MM.1S (cell line): ENCODE results near the gene RASAL1.

Experiments used
- DNase-seq: peaks from one replicate; pipeline ENCODE4 v3.0.0-alpha.2; 2015
- H2AFZ ChIP-seq: fragments of 300-600 bp; sonication (generic); 2 replicates; pipeline ENCODE4 v1.6.0; 2016; ENCODE audit warnings: antibody characterized with exemption, low read length
- H3F3A ChIP-seq: fragments of 300-600 bp; sonication (generic); 2 replicates; pipeline ENCODE4 v1.6.1; 2016; ENCODE audit warnings: mild to moderate bottlenecking, antibody characterized with exemption, low read length, moderate library complexity, mixed read lengths; ENCODE audit not compliant: insufficient read depth
- H3K27ac ChIP-seq: fragments of 300-600 bp; sonication (generic); 2 replicates; pipeline ENCODE4 v1.5.1; 2016; ENCODE audit warnings: mild to moderate bottlenecking, low read length
- H3K27me3 ChIP-seq: fragments of 300-600 bp; sonication (generic); replicated peaks from 2 replicates; pipeline ENCODE4 v1.6.0; 2016; ENCODE audit warnings: low read length; ENCODE audit not compliant: insufficient read depth
- H3K36me3 ChIP-seq: fragments of 300-600 bp; sonication (generic); replicated peaks from 2 replicates; pipeline ENCODE4 v1.6.1; 2016; ENCODE audit warnings: mild to moderate bottlenecking, low read length, mixed read lengths; ENCODE audit not compliant: insufficient read depth
- H3K4me1 ChIP-seq: fragments of 300-600 bp; sonication (generic); 2 replicates; pipeline ENCODE4 v1.6.1; 2016; ENCODE audit warnings: low read length, mixed read lengths
- H3K4me2 ChIP-seq: fragments of 300-600 bp; sonication (generic); 2 replicates; pipeline ENCODE4 v1.6.0; 2016; ENCODE audit warnings: low read depth, low read length
- H3K4me3 ChIP-seq: fragments of 300-600 bp; sonication (generic); 2 replicates; pipeline ENCODE4 v1.5.1; 2016; ENCODE audit warnings: low read length, mixed read lengths
- H3K79me2 ChIP-seq: fragments of 300-600 bp; sonication (generic); 2 replicates; pipeline ENCODE4 v1.6.1; 2016; ENCODE audit warnings: mixed run types, low read length, mixed read lengths
- H3K9ac ChIP-seq: fragments of 300-600 bp; sonication (generic); 2 replicates; pipeline ENCODE4 v1.6.1; 2016; ENCODE audit warnings: low read length, mixed read lengths
- H3K9me2 ChIP-seq: fragments of 300-600 bp; sonication (generic); replicated peaks from 2 replicates; pipeline ENCODE4 v1.6.1; 2016; ENCODE audit warnings: mild to moderate bottlenecking, low read length, mixed read lengths; ENCODE audit not compliant: insufficient read depth
- H3K9me3 ChIP-seq: fragments of 300-600 bp; sonication (generic); replicated peaks from 2 replicates; pipeline ENCODE4 v1.6.1; 2016; ENCODE audit warnings: mild to moderate bottlenecking, low read length, mixed read lengths; ENCODE audit not compliant: insufficient read depth
- H4K20me1 ChIP-seq: fragments of 300-600 bp; sonication (generic); 2 replicates; pipeline ENCODE4 v1.6.1; 2016; ENCODE audit warnings: mild to moderate bottlenecking, low read length, moderate library complexity, mixed read lengths; ENCODE audit not compliant: insufficient read depth
- EZH2 ChIP-seq: fragments of 300-600 bp; sonication (generic); optimal IDR thresholded peaks from 2 replicates; pipeline ENCODE3; 2017; ENCODE audit warnings: low read depth, mild to moderate bottlenecking, antibody characterized with exemption, low read length, mixed read lengths
- EZH2phosphoT487 ChIP-seq: fragments of 300-600 bp; sonication (generic); IDR thresholded peaks from 2 replicates; pipeline ENCODE4 v1.6.1; 2018; ENCODE audit warnings: antibody characterized with exemption, low read length
- TF ChIP-seq, protein P1 (sequence below): fragments of 300-600 bp; sonication (generic); IDR thresholded peaks from 2 replicates; pipeline ENCODE4 v1.5.1; 2016; ENCODE audit warnings: antibody characterized with exemption, low read length, mixed read lengths

Gene RASAL1

DNA sequence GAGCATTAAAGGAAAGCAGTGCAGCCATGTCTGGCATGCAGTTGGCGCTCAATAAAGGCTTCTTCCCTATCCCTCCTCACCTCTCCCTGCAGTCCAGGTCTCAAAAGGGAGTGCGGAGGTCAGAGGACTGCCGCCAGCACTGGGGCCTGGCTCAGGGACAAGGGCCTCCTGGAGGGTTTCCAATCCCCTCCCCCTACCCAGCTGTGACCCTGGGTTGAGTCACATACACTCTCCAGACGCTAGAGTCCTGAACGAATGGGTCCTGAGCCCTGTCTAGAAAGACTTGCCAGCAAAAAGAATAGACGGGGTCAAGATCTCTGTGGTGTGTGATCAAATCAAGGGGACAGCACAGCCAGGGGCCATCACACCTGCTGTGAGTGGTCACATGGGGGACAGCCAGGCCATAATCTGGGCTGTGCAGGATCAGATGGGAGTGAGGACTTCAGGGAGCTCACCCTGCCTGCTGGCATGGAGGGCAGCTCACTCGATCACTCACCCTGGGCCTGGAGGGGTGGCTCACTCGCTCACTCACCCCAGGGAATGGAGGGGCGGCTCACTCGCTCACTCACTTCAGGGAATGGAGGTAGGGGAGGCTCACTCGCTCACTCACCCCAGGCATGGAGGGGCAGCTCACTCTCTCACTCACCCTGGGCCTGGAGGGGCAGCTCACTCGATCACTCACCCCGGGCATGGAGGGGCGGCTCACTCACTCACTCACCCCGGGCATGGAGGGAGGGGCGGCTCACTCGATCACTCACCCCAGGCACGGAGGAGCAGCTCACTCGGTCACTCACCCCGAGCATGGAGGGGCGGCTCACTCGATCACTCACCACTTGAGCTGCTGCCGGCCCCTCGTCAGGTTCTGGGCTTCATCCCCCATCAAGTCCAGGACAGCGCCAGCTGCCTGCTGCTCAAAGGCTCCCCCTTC, 26.8 kb upstream of the RASAL1 start:
- no peak overlapping the region for H3K9ac ChIP-seq
- TF ChIP-seq, protein P1, sequence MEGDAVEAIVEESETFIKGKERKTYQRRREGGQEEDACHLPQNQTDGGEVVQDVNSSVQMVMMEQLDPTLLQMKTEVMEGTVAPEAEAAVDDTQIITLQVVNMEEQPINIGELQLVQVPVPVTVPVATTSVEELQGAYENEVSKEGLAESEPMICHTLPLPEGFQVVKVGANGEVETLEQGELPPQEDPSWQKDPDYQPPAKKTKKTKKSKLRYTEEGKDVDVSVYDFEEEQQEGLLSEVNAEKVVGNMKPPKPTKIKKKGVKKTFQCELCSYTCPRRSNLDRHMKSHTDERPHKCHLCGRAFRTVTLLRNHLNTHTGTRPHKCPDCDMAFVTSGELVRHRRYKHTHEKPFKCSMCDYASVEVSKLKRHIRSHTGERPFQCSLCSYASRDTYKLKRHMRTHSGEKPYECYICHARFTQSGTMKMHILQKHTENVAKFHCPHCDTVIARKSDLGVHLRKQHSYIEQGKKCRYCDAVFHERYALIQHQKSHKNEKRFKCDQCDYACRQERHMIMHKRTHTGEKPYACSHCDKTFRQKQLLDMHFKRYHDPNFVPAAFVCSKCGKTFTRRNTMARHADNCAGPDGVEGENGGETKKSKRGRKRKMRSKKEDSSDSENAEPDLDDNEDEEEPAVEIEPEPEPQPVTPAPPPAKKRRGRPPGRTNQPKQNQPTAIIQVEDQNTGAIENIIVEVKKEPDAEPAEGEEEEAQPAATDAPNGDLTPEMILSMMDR: no peak

GRCh38 chr12:113161415-113162016, 26.0 kb upstream of the RASAL1 start:
- no peak overlapping the region for H3K4me3 ChIP-seq
- H2AFZ ChIP-seq: no peak overlapping the region
- no peaks in the 10 kb centered on the region for H3K4me1 ChIP-seq
- H3K9me2 ChIP-seq: no peaks in the 10 kb centered on the region
- H3F3A ChIP-seq: no peaks in the 10 kb centered on the region
- no peak for DNase-seq
- H3K4me2 ChIP-seq: no peak overlapping the region
- no peaks in the 10 kb centered on the region for H4K20me1 ChIP-seq
- no peaks in the 10 kb centered on the region for H3K27me3 ChIP-seq
- H3K36me3 ChIP-seq: no peaks in the 10 kb centered on the region
- H3K79me2 ChIP-seq: no peaks in the 10 kb centered on the region
- H3K9me3 ChIP-seq: no peaks in the 10 kb centered on the region
- no peak overlapping the region for H3K9ac ChIP-seq
- TF ChIP-seq EZH2: no peak
- TF ChIP-seq, protein P1: no peak
- TF ChIP-seq EZH2phosphoT487: no peak
- no peak overlapping the region for H3K27ac ChIP-seq

More for the DNA sequence above, 26.8 kb upstream of the RASAL1 start:
- H3K9me3 ChIP-seq: no peaks in the 10 kb centered on the region
- H4K20me1 ChIP-seq: no peaks in the 10 kb centered on the region
- H3K4me1 ChIP-seq: no peaks in the 10 kb centered on the region
- H3K4me2 ChIP-seq: no peak overlapping the region
- no peak overlapping the region for H2AFZ ChIP-seq
- no peaks in the 10 kb centered on the region for H3K9me2 ChIP-seq
- DNase-seq: no peak
- no peak overlapping the region for H3K4me3 ChIP-seq
- H3K27ac ChIP-seq: no peak overlapping the region
- H3F3A ChIP-seq: no peaks in the 10 kb centered on the region
- H3K36me3 ChIP-seq: no peaks in the 10 kb centered on the region
- H3K27me3 ChIP-seq: no peaks in the 10 kb centered on the region
- H3K79me2 ChIP-seq: no peaks in the 10 kb centered on the region

DNA sequence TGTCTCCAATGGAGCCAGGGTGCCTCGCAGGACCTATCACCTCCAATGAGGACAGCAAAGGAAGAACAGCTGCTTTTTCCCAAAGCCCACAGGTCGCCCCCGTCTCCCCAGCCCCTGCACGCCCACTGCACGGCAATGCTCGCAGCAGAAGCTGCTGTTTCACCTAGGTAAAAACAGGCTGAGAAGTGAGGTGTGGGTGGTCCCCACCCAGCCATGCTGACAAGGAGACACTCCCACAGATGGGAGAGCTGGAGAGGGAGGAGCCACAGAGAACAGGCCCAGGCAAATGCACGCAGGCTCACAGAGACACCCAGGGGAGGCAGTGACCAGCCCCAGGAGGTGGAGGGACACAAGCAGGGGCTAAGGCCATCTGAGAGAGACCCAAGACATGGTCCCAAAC, 24.4 kb upstream of the RASAL1 start:
- Histone ChIP-seq H3F3A (no peaks in the 10 kb centered on the region), H3K4me2 (no peak overlapping the region), H3K36me3 (no peaks in the 10 kb centered on the region), H2AFZ (no peak overlapping the region), H3K9me2 (no peaks in the 10 kb centered on the region), H3K9me3 (no peaks in the 10 kb centered on the region), H3K4me1 (no peaks in the 10 kb centered on the region), H3K27ac (no peak overlapping the region), H4K20me1 (no peaks in the 10 kb centered on the region), H3K4me3 (no peak overlapping the region), H3K9ac (no peak overlapping the region), H3K27me3 (no peaks in the 10 kb centered on the region), H3K79me2 (no peaks in the 10 kb centered on the region)
- TF ChIP-seq, protein P1: no peak
- no peak for TF ChIP-seq EZH2
- TF ChIP-seq EZH2phosphoT487: no peak
- no peak for DNase-seq
